Measurements from ENCODE around the gene C11orf98. TPM values are rescaled to one million over a fixed set of nuclear protein-coding genes. Genes with fewer than 3 reads are reported as not detected.
A peak's percentile ranks its signal among the peaks of the same experiment; 100 is the strongest.
"Not testable (repeated sequence)": the region's sequence is repeated elsewhere in the genome, so short reads cannot be mapped to it uniquely, and the experiment has no call there.

Gene C11orf98
- 10 to 100 TPM; 65.0 to 89.6 TPM for total RNA-seq

DNA sequence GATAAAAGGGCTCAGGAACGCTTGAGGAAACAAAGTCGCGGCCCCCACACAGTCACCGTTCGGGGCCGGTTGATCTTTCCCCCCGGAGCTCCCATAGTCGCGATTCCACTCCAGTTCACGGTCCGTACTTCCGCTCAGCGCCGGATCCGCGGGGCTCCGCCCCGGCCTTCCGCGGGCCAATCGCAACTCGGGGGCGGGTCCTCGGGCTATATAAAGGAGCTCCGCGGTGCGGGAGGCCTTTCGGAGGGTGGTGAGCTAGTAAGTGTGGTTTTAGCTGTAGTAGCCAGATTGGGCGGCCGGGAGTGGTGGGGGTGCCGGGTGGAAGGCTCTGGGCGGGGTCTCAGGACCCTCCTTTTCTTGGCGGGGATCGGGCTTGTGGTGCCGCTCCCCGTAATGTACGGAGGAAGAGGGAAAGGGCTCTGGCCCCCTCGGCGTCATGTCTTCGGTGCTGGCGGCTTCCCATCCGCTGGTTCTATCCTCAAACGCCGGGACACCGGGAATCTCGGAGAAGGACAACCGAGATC, at the start of gene C11orf98, which contains the start of gene CSKMT:
Gene C11orf98 (minus strand): TSS at position 136 of the 524 bp plus-strand sequence. CDS start 41 bp downstream, at position 95.
Gene CSKMT (plus strand): TSS at position 238 of the 524 bp plus-strand sequence. CDS start 568 bp downstream, outside the sequence.
- Mint-ChIP-seq H3K4me1 (peaks cover 13% of the 10 kb centered on the region), H3K36me3 (ENCODE audit: low read depth) (peaks cover 96% of the 10 kb centered on the region), H3K4me3 (peak within 1 kb of the TSS; percentile 89), H3K27me3 (no peaks in the 10 kb centered on the region), H3K27ac (peak within 1 kb of the TSS; percentile 82), H3K9me3 (no peaks in the 10 kb centered on the region)
- peak; percentile 96 for ATAC-seq (replicated peaks)

DNA sequence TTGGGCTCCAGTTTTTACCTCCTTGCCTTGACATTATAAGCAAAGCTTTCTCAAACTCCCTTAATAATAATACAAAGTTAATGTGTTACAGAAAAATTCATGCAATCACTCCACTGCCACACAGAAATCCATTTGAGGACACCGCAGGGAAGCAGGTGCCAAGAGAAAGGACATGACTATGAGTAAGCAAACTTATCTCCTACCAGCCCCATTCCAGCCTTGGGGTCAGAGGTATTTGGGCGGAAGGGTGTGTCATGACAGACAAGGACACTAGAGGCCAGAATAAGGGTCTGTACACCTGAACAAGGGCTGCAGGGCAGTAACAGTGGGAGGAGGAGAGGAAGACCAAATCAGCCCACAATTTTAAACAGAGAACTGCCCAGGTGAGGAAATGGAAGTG, 48.3 kb upstream of the C11orf98 start:
- ATAC-seq (replicated peaks), result no peak
- no peaks in the 10 kb centered on the region for H3K27me3 Mint-ChIP-seq
- H3K4me1 Mint-ChIP-seq, result peaks cover 46% of the 10 kb centered on the region
- peak overlapping the region; percentile 59 for H3K4me3 Mint-ChIP-seq
- H3K9me3 Mint-ChIP-seq, result no peaks in the 10 kb centered on the region
- peak overlapping the region; percentile 72 for H3K27ac Mint-ChIP-seq
- H3K36me3 Mint-ChIP-seq (ENCODE audit: low read depth), result peaks cover 97% of the 10 kb centered on the region

DNA sequence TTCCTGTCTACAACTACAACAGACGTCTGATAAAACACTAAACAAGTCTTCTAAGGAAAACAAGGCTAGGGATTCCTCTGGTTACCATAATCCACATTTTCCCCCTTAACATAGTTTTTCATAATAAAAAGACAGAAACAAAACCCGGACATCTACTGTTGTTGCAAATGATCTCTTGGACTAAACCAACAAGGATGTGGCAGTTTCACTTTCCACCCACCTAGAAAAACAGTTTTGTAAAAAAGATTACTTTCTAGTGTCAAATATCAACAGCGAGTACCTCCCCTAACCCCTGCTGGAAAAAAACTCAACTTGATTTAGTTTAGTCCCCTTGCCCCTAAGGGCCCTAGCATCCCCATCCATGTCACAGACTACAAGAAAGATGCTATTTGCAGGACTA, 47.9 kb upstream of the C11orf98 start:
- peaks cover 95% of the 10 kb centered on the region for H3K36me3 Mint-ChIP-seq (ENCODE audit: low read depth)

DNA sequence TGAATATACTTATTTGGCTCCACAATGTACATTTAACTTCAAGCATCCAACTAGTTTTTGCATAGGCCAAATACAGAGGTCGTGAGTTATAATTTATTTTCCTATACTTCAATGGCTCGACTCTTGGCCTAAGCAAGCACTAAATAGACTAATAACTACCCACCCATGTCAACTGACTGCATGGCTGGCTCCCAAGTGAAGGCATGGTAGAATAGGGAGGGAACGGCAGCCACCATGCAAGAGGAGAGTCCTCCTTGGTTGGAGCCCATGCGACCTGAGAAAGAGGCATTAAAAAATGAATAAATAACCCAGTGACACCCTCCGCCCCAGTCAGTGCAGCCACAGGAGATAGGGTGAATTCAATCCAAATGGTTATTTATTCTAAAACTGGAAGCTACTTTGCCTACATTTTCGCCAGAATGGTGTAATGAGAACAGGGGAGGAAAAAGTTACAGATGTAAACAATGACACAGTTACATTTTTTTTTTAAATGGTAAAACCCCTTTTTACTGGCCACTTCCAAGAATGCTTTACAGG, 47.3 kb upstream of the C11orf98 start:
- H3K9me3 Mint-ChIP-seq, result no peaks in the 10 kb centered on the region
- H3K36me3 Mint-ChIP-seq (ENCODE audit: low read depth), result peaks cover 92% of the 10 kb centered on the region
- no peaks in the 10 kb centered on the region for H3K27me3 Mint-ChIP-seq
- peak overlapping the region; percentile 72 for H3K27ac Mint-ChIP-seq
- H3K4me1 Mint-ChIP-seq, result peaks cover 40% of the 10 kb centered on the region
- H3K4me3 Mint-ChIP-seq, result peak overlapping the region; percentile 59
- no peak for ATAC-seq (replicated peaks)

More for the DNA sequence above, 47.9 kb upstream of the C11orf98 start:
- Mint-ChIP-seq H3K9me3 (no peaks in the 10 kb centered on the region), H3K27ac (peak overlapping the region; percentile 72), H3K4me3 (peak overlapping the region; percentile 59), H3K4me1 (peaks cover 42% of the 10 kb centered on the region), H3K27me3 (no peaks in the 10 kb centered on the region)
- no peak for ATAC-seq (replicated peaks)

DNA sequence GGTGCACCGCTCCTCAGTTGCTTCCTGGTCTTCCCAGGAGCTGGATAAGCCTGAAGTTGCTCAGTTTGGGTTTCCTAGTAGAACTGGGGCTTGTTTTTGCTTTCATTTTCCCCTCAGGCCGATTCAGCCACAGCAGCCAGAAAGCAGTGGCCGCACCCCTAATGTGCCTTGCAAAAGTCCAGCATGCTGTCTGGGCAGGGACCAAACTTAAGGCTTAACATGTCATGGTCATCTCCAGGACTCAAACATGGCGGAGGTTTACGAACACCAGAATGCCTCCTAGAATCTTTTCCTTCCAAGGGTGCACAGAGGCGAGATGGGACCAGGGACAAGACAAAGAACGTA, 45.0 kb upstream of the C11orf98 start:
- no peak for ATAC-seq (replicated peaks)
- H3K4me3 Mint-ChIP-seq, result peak overlapping the region; percentile 97
- H3K27ac Mint-ChIP-seq, result peak overlapping the region; percentile 97
- H3K9me3 Mint-ChIP-seq, result no peaks in the 10 kb centered on the region
- H3K36me3 Mint-ChIP-seq (ENCODE audit: low read depth), result peaks cover 69% of the 10 kb centered on the region
- H3K4me1 Mint-ChIP-seq, result peaks cover 49% of the 10 kb centered on the region
- H3K27me3 Mint-ChIP-seq, result no peaks in the 10 kb centered on the region

DNA sequence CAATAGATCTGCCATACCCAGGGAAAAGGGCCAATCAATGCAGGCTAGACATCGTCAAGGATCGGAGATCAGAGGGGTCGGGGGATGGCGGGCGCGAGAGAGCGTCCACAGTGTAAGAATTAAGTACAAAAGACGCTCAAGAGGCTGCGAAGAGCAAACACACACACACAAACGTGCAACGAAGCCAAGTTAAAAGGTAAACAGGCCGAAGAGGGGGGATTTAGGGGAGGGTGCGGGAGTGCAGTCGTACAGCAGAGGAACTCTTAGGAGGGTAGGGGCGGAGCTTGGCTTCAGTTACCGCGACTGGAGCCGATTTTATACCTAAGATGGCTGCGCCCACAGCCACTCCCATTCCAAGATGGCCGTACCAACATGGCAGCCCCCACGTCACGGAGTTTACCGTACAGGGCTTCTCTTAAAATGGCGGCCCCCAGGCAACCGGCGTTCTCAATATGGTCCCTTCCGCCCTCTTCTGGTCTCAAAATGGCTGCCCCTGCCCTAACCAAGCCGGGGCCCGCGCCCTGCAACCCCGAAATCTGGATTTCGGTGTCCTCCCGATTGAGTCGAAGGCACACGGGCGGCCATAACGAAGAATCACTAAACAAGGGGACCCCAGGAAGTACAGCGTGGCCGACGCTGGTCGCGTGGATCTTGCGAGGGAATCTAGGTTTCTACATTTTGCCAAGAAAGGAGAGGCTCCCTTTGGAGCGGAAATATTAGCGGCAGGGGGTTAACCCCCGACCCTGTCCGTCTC, 44.4 kb upstream of the C11orf98 start:
- Mint-ChIP-seq H3K27me3 (no peaks in the 10 kb centered on the region), H3K27ac (peak overlapping the region; percentile 97), H3K36me3 (ENCODE audit: low read depth) (peaks cover 63% of the 10 kb centered on the region), H3K4me1 (peaks cover 44% of the 10 kb centered on the region), H3K9me3 (no peaks in the 10 kb centered on the region), H3K4me3 (peak overlapping the region; percentile 97)
- ATAC-seq (replicated peaks), result peak; percentile 85

DNA sequence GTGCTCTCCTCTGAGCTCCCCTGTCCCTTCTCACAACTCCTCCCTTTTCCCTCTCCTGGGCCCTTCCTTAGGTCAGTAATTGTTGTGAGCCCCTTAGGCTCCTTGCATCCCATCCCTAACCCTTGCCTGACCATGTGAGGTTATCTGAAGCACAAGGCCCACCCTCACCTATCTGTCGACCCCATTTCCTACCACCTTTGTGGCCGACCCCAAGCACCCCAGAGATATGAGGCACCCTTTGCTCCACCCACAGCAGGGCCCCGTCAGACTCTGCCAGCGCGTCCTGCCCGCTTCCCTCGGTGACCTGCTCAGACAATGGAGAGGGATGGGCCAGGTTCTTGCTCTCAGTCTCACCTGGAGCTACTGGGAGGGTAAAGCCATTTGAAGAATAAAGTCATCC, 43.8 kb upstream of the C11orf98 start:
- H3K4me3 Mint-ChIP-seq, result peak overlapping the region; percentile 97
- peaks cover 59% of the 10 kb centered on the region for H3K36me3 Mint-ChIP-seq (ENCODE audit: low read depth)
- ATAC-seq (replicated peaks), result peak; percentile 39
- no peaks in the 10 kb centered on the region for H3K9me3 Mint-ChIP-seq
- H3K4me1 Mint-ChIP-seq, result peaks cover 38% of the 10 kb centered on the region
- H3K27me3 Mint-ChIP-seq, result no peaks in the 10 kb centered on the region
- peak overlapping the region; percentile 97 for H3K27ac Mint-ChIP-seq

DNA sequence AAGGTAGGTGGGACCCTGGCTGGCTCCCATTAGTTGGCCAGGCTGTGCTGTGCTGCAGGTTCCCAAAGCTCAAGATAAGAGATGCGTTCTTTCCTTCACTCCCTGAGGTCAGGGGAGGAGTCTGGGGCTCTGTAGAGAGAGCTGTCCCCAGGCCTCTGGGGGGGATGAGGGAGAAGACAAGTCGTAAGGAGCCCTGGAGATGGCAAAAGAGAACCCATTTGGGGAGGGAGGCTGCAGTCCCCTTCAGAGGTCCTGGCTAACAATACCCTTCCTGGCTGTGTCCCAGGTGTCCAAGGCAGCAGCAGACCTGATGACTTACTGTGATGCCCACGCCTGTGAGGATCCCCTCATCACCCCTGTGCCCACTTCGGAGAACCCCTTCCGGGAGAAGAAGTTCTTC, 43.4 kb upstream of the C11orf98 start:
- ATAC-seq (replicated peaks), result no peak
- peak overlapping the region; percentile 97 for H3K4me3 Mint-ChIP-seq

DNA sequence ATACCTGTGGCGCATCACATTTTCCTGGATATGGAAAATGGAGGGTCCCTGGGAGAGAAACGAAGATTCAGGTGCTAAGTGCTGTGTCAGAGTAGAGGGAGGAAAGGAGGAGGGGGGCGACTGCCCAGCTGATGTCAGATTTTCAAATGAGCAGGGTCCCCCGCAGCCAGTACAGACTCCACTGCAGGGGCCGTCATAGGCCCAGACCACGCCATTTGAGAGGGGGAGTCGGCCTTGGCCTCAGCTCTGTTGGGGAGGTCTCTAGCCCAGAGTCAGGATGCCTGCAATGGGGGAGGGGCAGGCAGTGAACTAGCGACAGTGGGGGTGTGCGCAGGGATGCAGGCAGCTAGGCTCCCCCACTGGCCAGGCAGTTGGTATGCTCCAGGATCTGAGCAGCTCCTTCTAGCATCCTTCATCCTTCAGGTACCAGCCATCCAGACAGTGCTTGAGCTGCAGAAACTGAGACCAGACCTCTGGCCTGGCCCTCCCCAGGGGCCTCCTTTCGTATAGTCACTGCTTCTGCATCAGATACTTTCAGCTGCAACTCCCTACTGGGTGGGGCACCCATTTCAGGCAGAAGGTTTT, 42.4 kb upstream of the C11orf98 start, which contains the start of the genes BSCL2 and GNG3:
Gene BSCL2 (minus strand): TSS at position 148 of the 585 bp plus-strand sequence. CDS start 229 bp downstream, outside the sequence.
Gene GNG3 (plus strand): TSS at position 400 of the 585 bp plus-strand sequence. CDS start 620 bp downstream, outside the sequence.
- Mint-ChIP-seq H3K4me1 (peaks cover 30% of the 10 kb centered on the region), H3K9me3 (no peaks in the 10 kb centered on the region), H3K4me3 (peak within 1 kb of the TSS; percentile 97), H3K27ac (peak within 1 kb of the TSS; percentile 97), H3K36me3 (ENCODE audit: low read depth) (peaks cover 51% of the 10 kb centered on the region), H3K27me3 (no peaks in the 10 kb centered on the region)
- no peak for ATAC-seq (replicated peaks)

More for the DNA sequence above, 43.4 kb upstream of the C11orf98 start:
- H3K27me3 Mint-ChIP-seq, result no peaks in the 10 kb centered on the region
- no peaks in the 10 kb centered on the region for H3K9me3 Mint-ChIP-seq
- peak overlapping the region; percentile 97 for H3K27ac Mint-ChIP-seq
- peaks cover 57% of the 10 kb centered on the region for H3K36me3 Mint-ChIP-seq (ENCODE audit: low read depth)
- H3K4me1 Mint-ChIP-seq, result peaks cover 34% of the 10 kb centered on the region

DNA sequence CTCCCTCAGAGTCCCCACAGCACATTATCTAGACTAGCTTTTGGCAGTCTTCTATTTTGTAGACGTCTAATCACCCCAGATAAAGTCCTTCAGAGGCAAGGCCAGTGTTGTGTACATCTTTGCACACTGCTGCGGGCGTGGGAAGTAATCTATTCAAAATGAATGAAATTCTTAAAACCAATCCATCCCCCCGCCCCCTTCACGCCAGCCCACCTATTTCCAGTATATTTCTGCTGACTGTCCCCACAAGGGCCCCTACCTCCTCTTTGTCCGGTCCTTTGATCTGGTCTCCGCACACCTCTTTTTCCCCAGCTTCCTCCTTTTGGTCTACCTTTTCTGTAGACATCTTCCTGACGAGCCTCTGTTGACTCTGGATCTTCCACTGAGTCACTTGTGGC, 41.8 kb upstream of the C11orf98 start:
- Mint-ChIP-seq H3K27ac (no peak overlapping the region), H3K4me1 (peaks cover 30% of the 10 kb centered on the region)

DNA sequence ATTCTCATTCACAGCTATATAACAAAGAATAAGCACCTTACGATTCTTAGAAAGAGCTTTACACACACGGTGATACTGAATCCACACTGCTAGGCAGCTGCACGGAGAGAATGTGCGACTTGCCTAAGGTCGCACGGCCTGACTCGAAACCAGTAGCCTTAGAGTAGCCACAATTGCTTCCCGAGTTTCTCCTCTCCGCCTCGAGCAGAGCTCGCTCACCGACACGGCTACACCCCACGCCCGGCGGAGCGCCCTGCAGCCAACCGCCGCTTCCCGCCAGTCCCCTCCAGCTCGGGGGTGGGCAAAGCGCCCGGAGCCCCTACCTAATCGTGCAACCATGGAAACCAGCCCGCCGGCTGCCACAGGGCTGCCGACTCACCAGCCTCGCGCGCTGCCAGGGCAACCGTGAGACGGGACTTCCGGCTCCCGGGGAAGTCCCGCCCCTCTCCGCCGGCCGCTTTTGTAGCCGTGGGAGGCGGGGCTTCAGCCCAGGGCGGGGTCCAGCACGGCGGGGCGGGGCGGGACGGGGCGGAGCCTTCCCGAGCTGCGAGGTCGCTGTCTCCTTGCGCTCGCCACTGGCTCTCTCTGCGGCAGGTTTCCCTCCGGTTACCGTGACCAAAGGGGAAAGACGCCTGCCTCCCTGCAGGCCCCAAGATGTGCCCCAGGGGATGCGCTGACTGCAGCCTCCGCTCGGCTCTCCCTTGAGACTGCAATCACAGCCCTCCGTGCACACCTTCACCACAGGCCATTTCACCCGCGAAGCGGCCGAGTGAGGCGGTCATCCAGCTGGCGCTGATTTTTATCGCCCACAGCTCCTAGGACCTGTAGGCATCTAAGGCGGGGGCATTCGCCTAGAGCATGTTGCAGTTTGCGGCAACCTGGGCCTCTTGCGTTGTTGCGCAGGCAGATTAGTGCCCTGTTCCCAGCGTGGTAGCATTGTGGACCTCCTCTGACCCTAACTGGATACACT, 41.2 kb upstream of the C11orf98 start:
- peak; percentile 77 for ATAC-seq (replicated peaks)
- no peaks in the 10 kb centered on the region for H3K27me3 Mint-ChIP-seq
- H3K9me3 Mint-ChIP-seq, result no peaks in the 10 kb centered on the region
- peak overlapping the region; percentile 46 for H3K27ac Mint-ChIP-seq
- peaks cover 51% of the 10 kb centered on the region for H3K36me3 Mint-ChIP-seq (ENCODE audit: low read depth)
- peak overlapping the region; percentile 80 for H3K4me3 Mint-ChIP-seq
- H3K4me1 Mint-ChIP-seq, result peaks cover 30% of the 10 kb centered on the region

More for the DNA sequence above, 41.8 kb upstream of the C11orf98 start:
- ATAC-seq (replicated peaks), result no peak
- Mint-ChIP-seq H3K4me3 (peak overlapping the region; percentile 80), H3K27me3 (no peaks in the 10 kb centered on the region), H3K9me3 (no peaks in the 10 kb centered on the region), H3K36me3 (ENCODE audit: low read depth) (peaks cover 51% of the 10 kb centered on the region)

DNA sequence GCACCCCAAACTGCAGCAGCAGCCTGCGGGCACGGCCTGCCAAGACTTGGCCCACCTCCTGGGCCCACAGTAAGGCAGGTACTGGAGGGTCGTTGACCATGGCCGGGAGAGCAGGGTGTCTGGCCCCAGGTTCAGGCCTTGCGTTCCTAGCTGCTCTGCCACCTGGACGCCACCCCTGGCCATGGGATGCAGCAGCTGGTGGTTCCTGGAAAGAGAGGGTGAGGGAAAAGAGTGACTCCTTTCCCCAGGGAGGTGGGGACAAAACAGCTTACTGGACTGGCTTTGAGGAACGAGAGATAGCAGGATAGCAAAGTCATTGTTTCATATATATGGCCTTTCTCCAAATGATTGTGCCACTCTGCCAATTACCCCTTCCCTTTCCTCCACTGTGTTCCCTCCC, 40.4 kb upstream of the C11orf98 start:
- H3K27me3 Mint-ChIP-seq, result no peaks in the 10 kb centered on the region
- H3K9me3 Mint-ChIP-seq, result no peaks in the 10 kb centered on the region
- peaks cover 50% of the 10 kb centered on the region for H3K36me3 Mint-ChIP-seq (ENCODE audit: low read depth)
- H3K4me1 Mint-ChIP-seq, result peaks cover 30% of the 10 kb centered on the region
- H3K27ac Mint-ChIP-seq, result peak overlapping the region; percentile 46
- peak overlapping the region; percentile 80 for H3K4me3 Mint-ChIP-seq
- no peak for ATAC-seq (replicated peaks)

DNA sequence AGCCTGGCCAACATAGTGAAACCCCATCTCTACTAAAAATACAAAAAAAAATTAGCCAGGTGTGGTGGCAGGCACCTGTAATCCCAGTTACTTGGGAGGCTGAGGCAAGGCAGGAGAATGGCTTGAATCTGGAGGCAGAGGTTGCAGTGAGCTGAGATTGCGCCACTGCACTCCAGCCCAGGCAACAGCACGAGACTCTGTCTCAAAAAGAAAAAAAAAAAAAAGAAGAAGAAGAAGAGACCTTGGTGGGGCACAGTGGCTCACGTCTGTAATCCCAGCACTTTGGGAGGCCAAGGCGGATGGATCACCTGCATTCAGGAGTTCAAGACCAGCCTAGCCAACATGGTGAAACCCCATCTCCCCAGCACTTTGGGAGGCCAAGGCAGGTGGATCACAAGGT, 38.9 kb upstream of the C11orf98 start:
- peaks cover 39% of the 10 kb centered on the region for H3K36me3 Mint-ChIP-seq (ENCODE audit: low read depth)
- not testable (repeated sequence) for H3K4me3 Mint-ChIP-seq; H3K27me3 Mint-ChIP-seq; H3K9me3 Mint-ChIP-seq; H3K27ac Mint-ChIP-seq; ATAC-seq (replicated peaks)
- peaks cover 26% of the 10 kb centered on the region for H3K4me1 Mint-ChIP-seq
